SK-N-SH (cell line): ENCODE measurements around the gene SLAMF8. TPM values are rescaled to one million over a fixed set of nuclear protein-coding genes. Genes with fewer than 3 reads are reported as not detected.

Experiments used
- CTCF ChIA-PET: fragments of 300-600, 350-600 bp; formaldehyde crosslinking; extraction: SDS; loops from one replicate; lab custom pipeline; 2021; lab: Yijun Ruan, JAX
- POLR2A ChIA-PET: fragments of 350-600 bp; sonication (Branson Sonifier 250); formaldehyde crosslinking; extraction: SDS; loops from one replicate; lab custom pipeline; 2020; ENCODE audit warnings: antibody characterized with exemption, inconsistent platforms; lab: Yijun Ruan, JAX
- DNase-seq: peaks from one replicate; pipeline ENCODE4 v3.0.0; 2012
- H2AFZ ChIP-seq: fragments of 200-600 bp; sonication (generic); 2 replicates; pipeline ENCODE4 v1.8.1; 2016; ENCODE audit warnings: antibody characterized with exemption, mild to moderate bottlenecking, low read depth
- H3F3A ChIP-seq: fragments of 200-600 bp; sonication (generic); replicated peaks from 2 replicates; pipeline ENCODE3; 2016; ENCODE audit warnings: antibody characterized with exemption, mild to moderate bottlenecking; ENCODE audit not compliant: insufficient read depth
- H3K27ac ChIP-seq, 2 experiments: fragments of 200-500 bp in 1 of 2; fragments of 200-600 bp in 1 of 2; sonication (Bioruptor generic) in 1 of 2; sonication (generic), shearing (Covaris generic) in 1 of 2; 2 replicates each; pipeline versions ENCODE4 v1.5.1 to v1.6.1; 2014 to 2016; ENCODE audit warnings: low read depth in 2 of 2, inconsistent platforms in 1 of 2, low read length in 1 of 2, mild to moderate bottlenecking in 1 of 2, mixed read lengths in 1 of 2
- H3K27me3 ChIP-seq: fragments of 200-600 bp; sonication (generic), shearing (Covaris generic); 2 replicates; pipeline ENCODE4 v1.6.1; 2016; ENCODE audit warnings: mixed run types; ENCODE audit not compliant: insufficient read depth
- H3K36me3 ChIP-seq, 2 experiments: fragments of 200-500 bp in 1 of 2; fragments of 200-600 bp in 1 of 2; sonication (Bioruptor generic) in 1 of 2; sonication (generic) in 1 of 2; replicated peaks in 1 of 2; 2 replicates each; pipeline versions ENCODE3 to v1.5.1; 2014 to 2016; ENCODE audit warnings: low read length in 1 of 2, mild to moderate bottlenecking in 1 of 2; ENCODE audit not compliant: insufficient read depth in 2 of 2, control insufficient read depth in 1 of 2
- H3K4me1 ChIP-seq, 2 experiments: fragments of 200-500 bp in 1 of 2; fragments of 200-600 bp in 1 of 2; sonication (Bioruptor generic) in 1 of 2; sonication (generic), shearing (Covaris generic) in 1 of 2; 2 replicates each; pipeline versions ENCODE4 v1.5.1 to v1.6.1; 2014 to 2016; ENCODE audit warnings: low read depth in 1 of 2, low read length in 1 of 2, mixed run types in 1 of 2; ENCODE audit not compliant: insufficient read depth in 2 of 2, control insufficient read depth in 1 of 2
- H3K4me2 ChIP-seq: fragments of 200-600 bp; sonication (generic), shearing (Covaris generic); 2 replicates; pipeline ENCODE4 v1.6.1; 2017; ENCODE audit warnings: mixed run types
- H3K4me3 ChIP-seq, 2 experiments: fragments of 200-500 bp in 1 of 2; fragments of 200-600 bp in 1 of 2; sonication (Bioruptor generic) in 1 of 2; sonication (generic), shearing (Covaris generic) in 1 of 2; 2 replicates each; pipeline versions ENCODE4 v1.5.1 to v1.8.1; 2014 to 2016; ENCODE audit warnings: low read depth in 2 of 2, inconsistent platforms in 1 of 2, low read length in 1 of 2, mild to moderate bottlenecking in 1 of 2, mixed read lengths in 1 of 2, moderate library complexity in 1 of 2
- H3K79me2 ChIP-seq: fragments of 200-600 bp; sonication (generic); 2 replicates; pipeline ENCODE4 v1.8.1; 2017; ENCODE audit warnings: mild to moderate bottlenecking; ENCODE audit not compliant: insufficient read depth
- H3K9ac ChIP-seq: fragments of 200-600 bp; sonication (generic); 2 replicates; pipeline ENCODE4 v1.6.1; 2017; ENCODE audit warnings: mixed run types
- H3K9me2 ChIP-seq: fragments of 200-600 bp; sonication (generic); 2 replicates; pipeline ENCODE4 v1.6.1; 2017; ENCODE audit warnings: mixed run types
- H3K9me3 ChIP-seq: fragments of 200-600 bp; sonication (generic); 2 replicates; pipeline ENCODE4 v1.6.1; 2017; ENCODE audit warnings: mixed run types, mild to moderate bottlenecking, moderate library complexity
- H4K20me1 ChIP-seq: fragments of 200-600 bp; sonication (generic); 2 replicates; pipeline ENCODE4 v1.6.1; 2017; ENCODE audit warnings: mild to moderate bottlenecking, mixed run types; ENCODE audit not compliant: insufficient read depth
- CTCF ChIP-seq: fragments of 200-600 bp; sonication (generic); IDR thresholded peaks from 2 replicates; pipeline ENCODE4 v1.6.1; 2017; ENCODE audit warnings: antibody characterized with exemption, mild to moderate bottlenecking, moderate library complexity
- ELF1 ChIP-seq: IDR thresholded peaks from 2 replicates; pipeline ENCODE4 v1.4.0; 2012
- FOXJ3 ChIP-seq: sonication (generic); formaldehyde crosslinking; IDR thresholded peaks from 2 replicates; pipeline ENCODE4 v1.5.1; 2020; ENCODE audit warnings: mild to moderate bottlenecking, missing genetic modification reagents
- GATA2 ChIP-seq: sonication (generic); formaldehyde crosslinking; IDR thresholded peaks from 2 replicates; pipeline ENCODE4 v1.5.0; 2020; ENCODE audit warnings: mild to moderate bottlenecking, missing genetic modification reagents
- MEF2A ChIP-seq: IDR thresholded peaks from 2 replicates; pipeline ENCODE4 v1.4.0; 2012; ENCODE audit warnings: low read depth, borderline replicate concordance
- REST ChIP-seq: IDR thresholded peaks from 2 replicates; pipeline ENCODE4 v1.6.1; 2012; ENCODE audit warnings: mild to moderate bottlenecking, low read depth, low read length, moderate library complexity
- TCF12 ChIP-seq: IDR thresholded peaks from 2 replicates; pipeline ENCODE4 v1.4.0; 2012
- USF1 ChIP-seq: IDR thresholded peaks from 2 replicates; pipeline ENCODE4 v1.4.0; 2012; ENCODE audit warnings: low read depth, borderline replicate concordance
- WGBS: methylation state at CpG from one replicate; pipeline ENCODE4 v1.1.6; 2017; ENCODE audit warnings: low lambda C conversion rate; 5-methylcytosine and 5-hydroxymethylcytosine counted together
- polyA plus RNA-seq, 3 experiments: library from polyadenylated mRNA; depleted of rRNA; stranded (reverse); fragments of >200 nt; gene quantifications; 2 replicates each; pipeline ENCODE4 v1.2.3, GENCODE V29; 2012

SLAMF8 gene
- polyA plus RNA-seq, 1 of the 3 experiments (the other 2 are of a cell fraction): not detected

DNA sequence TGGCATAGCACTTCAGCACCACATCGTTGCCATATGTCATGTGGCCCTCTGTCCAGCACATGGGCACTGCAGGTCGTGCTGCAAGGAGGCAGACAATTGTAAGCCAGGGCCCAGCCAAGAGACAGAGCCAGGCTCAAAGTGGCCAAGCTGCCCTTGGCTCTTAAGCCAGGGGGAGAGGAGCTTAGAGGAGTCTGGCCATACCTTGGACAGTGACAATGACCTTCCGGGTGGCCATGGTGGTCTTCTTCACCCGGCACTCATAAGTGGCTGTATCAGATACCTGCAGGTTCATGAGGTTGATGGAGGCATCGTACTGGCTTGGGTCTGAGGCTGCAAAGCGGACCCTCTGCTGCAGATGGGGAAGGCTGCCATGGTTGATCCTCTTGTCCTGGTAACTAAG is 31.2 kb downstream of the SLAMF8 start:
- ChIA-PET CTCF (interaction anchor here (1.1 to 2.6 kb wide), 4 partner anchors 33 to 59 kb away, joined by 3 to 9 read pairs (median 5); no protein-coding TSS in a partner anchor), POLR2A (no interaction called here)
- 79% methylated on average over 2 of the region's 6 CpGs for WGBS

DNA sequence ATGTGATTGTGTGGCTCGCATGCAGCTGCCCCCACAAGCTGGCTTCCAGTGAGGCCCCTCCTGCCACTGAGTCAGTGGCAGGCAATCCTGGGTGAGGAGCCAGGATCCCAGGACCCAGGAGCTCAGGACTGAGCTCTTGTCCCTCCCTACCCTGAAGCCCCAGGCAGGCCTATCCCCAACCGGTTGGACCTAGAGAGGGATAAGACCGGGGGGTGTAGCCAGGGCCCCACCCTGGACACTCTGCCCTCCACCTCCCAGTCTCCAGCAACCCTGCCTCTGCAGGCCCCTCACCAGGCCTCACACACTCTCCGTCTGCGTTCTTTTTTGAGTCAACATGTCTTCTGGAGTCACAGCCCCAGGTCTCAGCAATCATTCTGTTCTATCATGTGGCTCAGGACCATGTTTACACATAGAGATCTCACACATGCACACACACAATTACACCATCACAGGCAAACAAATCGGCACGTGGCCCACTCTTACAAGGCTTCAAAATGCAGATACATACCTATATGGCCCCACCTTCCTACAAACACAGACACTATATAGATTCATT is 33.2 kb downstream of the SLAMF8 start:
- Histone ChIP-seq H3K9ac (no peak overlapping the region), H3K9me3 (no peaks in the 10 kb centered on the region), H2AFZ (no peak overlapping the region), H3K4me1 (peaks cover 0 to 12% of the 10 kb centered on the region in 2 experiments; a peak in 1 of 4 replicates), H3F3A (no peaks in the 10 kb centered on the region), H3K27ac (no peak overlapping the region), H3K36me3 (no peaks in the 10 kb centered on the region), H3K9me2 (no peaks in the 10 kb centered on the region), H3K4me2 (no peak overlapping the region), H4K20me1 (no peaks in the 10 kb centered on the region), H3K79me2 (no peaks in the 10 kb centered on the region), H3K27me3 (no peaks in the 10 kb centered on the region), H3K4me3 (no peak overlapping the region)
- DNase-seq: no peak
- ChIA-PET POLR2A (no interaction called here), CTCF (interaction anchor here (0.7 to 1.7 kb wide), 7 partner anchors 16 to 70 kb away, joined by 3 to 8 read pairs (median 4); no protein-coding TSS in a partner anchor)
- TF ChIP-seq MEF2A (no peak), GATA2 (no peak), ELF1 (no peak), CTCF (no peak), USF1 (no peak)
- 92% methylated on average over 4 of the region's 7 CpGs for WGBS

More for the DNA sequence above, 31.2 kb downstream of the SLAMF8 start:
- Histone ChIP-seq H3K27ac (no peak overlapping the region), H3K4me3 (no peak overlapping the region), H2AFZ (no peak overlapping the region), H3K9me3 (no peaks in the 10 kb centered on the region), H3K4me2 (no peak overlapping the region), H3K9me2 (no peaks in the 10 kb centered on the region), H3K36me3 (no peaks in the 10 kb centered on the region), H3F3A (peaks cover 8% of the 10 kb centered on the region), H3K79me2 (no peaks in the 10 kb centered on the region), H4K20me1 (no peaks in the 10 kb centered on the region), H3K4me1 (peaks cover 10 to 16% of the 10 kb centered on the region in 2 experiments; a peak in 2 of 4 replicates), H3K9ac (no peak overlapping the region), H3K27me3 (no peaks in the 10 kb centered on the region)
- TF ChIP-seq FOXJ3 (CRISPR knock-in tag) (no peak), REST (peak; percentile 70; the same call in 1 of the 2 replicates), TCF12 (no peak)
- no peak for DNase-seq
